Dermis microvascular lymphatic vessel endothelial cell (primary cell): ENCODE data around the gene MGLL. TPM values are rescaled to one million over a fixed set of nuclear protein-coding genes. Genes with fewer than 3 reads are reported as not detected.
A peak's percentile ranks its signal among the peaks of the same experiment; 100 is the strongest.
"Not testable (repeated sequence)": the region's sequence is repeated elsewhere in the genome, so short reads cannot be mapped to it uniquely, and the experiment has no call there.

Experiments used
- DNase-seq, 2 donors: peaks; one replicate each; pipeline versions ENCODE4 v3.0.0 to v3.0.0-alpha.2; 2010; ENCODE audit warnings: low read depth in 2 of 2
- total RNA-seq: library from RNA; depleted of rRNA; stranded (reverse); fragments of >200 nt; gene quantifications from 2 replicates; pipeline ENCODE4 v1.2.1, GENCODE V29; 2014

Gene MGLL
- total RNA-seq, 1 donor from 2014 or later: 33.4 TPM

DNA sequence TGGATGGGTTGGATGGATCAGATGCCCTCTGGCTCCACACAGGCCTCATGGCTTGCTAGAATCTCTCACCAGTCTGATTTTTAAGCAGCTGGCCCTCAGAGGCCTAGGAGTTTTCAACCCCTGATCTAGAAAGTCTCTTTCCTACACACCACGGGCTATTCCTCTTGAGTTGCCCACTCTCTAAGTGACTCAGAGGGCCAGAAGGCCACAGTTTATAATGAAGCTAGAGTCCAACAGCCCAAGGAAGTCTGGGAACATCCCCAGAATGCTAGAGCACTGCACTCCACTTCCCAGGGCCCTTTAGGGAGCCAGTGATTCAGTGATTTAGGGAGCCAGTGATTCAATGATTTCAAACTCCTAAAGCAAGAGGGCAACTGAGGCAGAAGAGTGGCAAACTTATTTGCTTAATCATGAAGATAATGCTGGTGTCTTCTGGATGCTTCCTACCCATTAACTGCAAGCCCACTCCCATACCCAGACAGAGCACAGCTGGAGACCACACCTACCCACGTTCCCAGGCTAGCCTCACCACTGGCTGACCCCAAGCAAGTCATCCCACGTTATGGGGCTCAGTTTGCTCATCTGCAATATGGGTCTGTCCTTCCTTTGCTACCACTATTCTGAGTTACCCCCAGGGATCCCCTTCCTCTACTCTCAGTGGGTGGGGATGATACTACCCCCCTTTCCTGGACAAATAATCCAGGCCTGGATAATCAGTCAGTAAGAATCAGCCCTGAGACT is 112.8 kb downstream of the MGLL start:
- DNase-seq: no peak

DNA sequence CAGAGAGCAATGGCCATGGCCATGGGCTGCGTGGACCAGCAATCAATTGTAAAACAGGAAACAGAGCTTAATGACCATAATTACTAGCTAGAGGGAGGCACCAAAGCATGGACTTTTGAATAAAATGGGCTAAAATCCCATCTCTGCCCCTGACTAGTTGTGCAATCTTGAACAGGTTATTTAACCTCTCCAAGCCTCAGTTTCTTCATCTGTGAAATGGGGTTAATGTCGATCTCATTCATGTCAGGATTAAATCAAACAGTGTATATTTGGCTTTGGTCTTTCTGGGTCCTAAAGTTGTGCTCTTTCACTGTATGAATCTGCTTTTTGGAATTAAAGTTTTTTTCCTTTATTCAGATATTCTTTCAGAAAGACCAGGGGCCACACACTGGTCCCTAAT is 113.5 kb downstream of the MGLL start:
- DNase-seq: no peak

DNA sequence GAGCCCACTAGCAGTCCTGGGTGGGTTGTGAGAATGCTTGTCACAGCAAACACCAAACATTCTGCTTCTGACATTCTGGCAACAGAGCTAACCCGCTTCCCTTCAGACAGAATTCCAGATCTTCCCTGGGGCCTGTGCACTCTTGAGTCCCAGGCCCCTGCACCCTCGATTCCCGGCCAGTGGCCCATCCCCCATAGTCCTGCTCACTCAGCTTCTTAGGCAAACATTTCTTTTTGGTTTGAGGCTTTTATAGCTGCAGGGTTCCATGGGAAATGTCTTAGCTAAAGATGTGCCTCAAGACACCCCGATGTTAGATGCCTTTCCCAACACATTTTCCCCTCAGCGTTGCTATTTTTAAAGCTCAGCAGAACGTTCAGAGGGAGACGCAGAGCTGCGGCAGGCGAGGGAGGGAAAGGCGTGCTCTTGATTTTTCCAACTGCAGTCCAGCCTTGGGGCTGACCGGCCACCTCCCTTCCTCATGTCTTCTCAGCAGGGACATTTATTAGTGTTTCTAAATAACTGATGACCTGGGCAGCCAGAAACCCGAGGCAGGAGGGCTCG is 114.4 kb downstream of the MGLL start:
- DNase-seq: no peak

DNA sequence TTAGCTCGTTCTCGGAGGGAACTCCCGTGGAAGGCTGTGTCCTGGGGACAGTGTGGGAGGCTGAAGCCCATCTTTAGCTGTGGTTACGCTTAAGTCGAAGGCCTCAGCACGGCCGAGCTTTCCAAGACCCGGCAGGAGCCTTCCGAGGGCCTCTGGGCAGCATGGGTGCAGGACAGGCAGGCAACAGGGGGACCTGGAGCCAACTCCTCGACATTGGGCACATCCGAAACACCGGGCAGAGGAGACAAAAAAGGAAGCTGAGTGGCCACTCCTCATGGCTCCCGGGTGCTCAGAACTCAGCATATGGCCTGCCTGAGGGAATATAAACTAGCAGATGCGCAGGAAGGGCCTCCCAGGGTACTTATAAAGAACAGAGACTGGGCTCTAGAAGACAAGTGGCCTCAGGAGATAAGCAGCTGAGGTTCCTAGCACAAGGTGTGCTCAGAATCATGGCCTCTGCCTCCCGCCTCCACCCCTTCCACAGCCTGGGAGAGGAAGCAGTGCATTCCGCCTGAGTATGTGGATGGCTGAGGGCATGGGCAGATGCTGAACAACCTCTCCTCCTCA is 115.4 kb downstream of the MGLL start:
- no peak for DNase-seq

DNA sequence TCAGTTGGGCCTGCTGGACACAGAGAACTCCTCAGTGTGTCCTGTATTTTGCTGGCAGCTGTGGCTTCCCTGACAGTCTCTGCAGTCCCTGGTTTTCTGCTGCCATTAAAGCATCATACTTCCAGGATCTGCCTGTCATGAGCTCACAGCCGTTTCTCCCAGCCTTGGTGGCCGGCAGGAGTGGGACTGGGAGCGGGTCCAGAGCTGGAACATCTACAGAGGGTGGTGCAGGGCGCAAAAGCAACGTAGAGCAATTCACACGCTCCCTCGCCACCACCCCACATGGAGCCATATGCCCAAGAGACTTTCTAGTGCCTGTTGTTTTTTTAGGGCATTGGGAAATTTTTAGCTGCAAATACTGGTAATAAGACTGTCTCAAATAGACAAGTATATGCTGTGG is 116.0 kb downstream of the MGLL start:
- no peak for DNase-seq

DNA sequence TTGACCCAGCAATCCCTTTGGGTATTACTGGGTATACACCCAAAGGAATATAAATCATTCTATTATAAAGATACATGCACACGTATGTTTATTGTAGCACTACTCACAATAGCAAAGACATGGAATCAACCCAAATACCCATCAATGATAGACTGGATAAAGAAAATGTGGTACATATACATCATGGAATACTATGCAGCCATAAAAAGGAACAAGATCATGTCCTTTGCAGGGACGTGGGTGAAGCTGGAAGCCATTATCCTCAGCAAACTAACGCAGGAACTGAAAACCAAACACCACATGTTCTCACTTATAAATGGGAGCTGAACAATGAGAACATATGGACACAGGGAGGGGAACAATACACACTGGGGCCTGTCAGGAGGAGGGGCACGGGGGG is 117.5 kb downstream of the MGLL start:
- not testable (repeated sequence) for DNase-seq

DNA sequence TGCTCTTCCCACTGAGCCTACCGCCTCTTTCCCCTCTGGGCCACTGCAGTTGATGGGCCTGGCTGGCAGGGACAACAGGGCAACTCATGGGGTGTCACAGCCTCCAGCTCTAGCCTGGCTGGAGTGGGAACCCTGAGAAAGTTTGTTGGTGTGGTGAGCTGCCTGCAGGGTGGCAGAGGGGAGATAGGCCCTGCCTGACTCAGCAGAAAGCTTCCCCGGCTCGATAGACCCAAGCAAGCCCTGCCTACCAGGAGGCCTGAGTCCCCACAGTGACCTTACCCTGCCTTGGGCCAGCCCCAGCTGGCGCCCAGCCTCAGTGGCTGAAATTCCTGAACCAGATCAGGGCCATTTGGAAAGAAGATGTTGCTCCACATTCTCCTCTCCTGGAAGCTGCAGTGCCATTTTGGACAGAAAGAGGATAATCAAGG is 120.2 kb downstream of the MGLL start:
- no peak for DNase-seq

DNA sequence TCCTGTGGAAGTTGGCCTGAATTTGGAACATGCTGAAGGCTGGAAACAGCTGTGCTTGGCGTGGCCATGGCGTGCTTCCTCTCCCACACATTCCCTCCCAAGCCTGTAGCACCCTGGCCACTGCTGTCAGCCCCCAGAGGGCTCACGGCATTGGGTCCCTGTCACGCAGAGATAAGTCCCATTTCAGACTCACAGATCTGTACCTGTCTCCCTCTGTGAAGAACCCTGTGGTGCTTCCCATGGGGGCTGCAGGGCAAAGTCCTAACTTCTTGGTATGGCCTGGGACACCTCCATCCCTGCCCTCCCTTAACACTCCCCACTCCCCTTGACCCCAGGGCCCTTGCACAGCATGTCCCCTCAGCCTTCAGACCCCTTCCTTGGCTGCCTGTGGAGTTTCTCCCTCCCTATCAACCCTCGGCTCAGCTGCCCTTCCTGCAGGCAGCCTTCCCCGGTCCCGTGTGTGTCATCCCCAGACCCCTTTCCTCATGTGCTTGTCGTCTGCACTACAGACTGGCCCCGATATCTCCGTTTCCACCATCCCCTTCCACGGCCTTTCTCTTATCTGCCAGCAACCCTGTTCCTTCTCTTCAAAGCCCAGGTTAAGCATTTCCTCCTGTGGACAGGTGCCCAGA is 120.9 kb downstream of the MGLL start:
- DNase-seq: peak; percentile 38 to 80

DNA sequence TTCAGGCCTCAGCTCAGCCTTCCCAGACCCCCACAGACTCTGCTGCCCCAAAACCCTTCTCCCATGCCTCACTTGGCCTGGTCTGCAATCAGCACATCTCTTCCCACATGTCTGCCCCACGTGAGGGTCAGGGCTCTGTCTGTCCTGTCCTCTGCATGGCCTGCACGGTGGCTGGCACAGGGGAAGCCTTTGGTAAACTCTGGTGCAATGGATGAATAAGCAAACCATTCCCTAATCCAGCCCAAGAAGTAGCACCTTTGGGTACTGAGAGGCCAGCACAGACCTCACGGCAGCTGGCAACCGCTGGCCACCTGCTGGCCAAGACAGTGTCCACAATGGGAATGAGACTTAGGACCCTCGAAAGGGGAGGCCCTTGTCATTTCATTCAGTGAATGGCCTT is 121.9 kb downstream of the MGLL start:
- DNase-seq: no peak

DNA sequence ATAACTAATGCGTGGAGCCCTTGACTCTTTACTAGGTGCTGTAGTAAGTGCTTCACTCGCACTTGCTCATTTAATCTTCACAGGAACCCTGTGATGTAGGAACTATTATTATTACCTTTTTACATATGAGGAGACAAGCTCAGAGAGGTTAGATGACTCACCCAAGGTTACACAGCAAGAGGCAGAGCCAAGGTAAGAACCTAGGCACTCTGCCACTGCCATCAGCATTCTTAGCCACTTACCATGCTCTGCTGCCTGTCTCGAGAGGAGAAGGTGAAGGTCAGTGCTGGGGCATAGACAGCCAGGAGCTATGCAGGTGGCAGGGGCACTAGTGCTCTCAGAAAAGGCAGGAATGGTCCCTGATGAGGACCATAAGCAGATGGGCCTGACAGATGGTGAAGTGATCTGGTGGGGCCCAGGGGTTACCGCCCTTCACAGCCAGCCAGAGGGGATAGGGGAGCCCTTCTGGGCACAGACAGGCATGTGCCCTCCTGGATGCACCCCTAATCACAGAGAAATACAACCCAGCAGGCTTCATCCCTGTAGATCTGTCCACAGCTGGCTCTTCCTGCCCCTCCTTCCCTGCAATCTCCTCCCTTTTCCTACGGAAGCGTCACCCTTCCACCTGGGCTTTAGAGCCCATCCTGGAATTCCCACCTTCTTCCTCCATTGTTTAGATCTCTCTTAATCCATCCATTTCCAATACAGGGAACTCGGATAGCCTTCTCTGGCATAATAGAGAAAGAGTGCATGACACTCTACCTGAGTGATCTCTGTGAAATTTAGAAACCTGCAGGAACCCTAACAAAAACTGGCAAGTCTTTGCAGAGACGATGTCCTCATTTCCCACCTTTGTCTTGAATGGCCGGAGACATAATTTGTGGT is 122.7 kb downstream of the MGLL start:
- DNase-seq: peak in 1 of 2 donors; percentile 10

DNA sequence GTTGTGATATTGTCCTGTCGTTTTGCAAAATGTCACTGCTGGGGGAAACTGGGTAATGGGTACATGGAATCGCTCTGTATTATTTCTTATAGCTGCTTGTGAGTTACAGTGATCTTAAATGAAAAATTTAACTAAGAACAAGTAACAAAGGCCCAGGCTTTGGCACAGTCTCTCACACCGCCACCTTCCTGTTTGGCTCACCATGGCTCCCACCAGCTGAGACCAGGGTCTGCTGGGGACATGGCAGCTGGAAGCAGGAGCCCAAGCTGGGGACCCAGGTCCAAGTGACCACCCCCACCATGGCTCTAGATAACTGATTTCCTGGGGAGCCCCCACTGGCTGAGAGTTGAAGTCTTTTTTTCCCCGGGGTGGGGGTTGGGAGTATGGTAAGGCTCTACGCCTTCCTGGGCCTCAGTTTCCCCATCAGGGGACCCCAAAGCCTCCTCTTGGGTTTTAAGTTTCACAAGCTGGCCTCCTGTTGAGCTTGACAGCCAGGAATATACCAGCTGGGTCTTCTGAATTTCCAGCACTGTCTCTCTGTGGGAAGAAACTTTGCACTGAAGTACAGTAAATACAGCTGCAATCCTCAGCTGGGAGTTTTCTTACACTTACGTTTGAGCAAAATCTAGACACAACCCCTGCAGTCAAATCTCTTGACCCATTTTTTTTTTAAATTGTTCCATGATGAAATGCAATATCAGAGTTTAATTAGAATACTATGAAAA is 123.5 kb downstream of the MGLL start:
- DNase-seq: no peak

DNA sequence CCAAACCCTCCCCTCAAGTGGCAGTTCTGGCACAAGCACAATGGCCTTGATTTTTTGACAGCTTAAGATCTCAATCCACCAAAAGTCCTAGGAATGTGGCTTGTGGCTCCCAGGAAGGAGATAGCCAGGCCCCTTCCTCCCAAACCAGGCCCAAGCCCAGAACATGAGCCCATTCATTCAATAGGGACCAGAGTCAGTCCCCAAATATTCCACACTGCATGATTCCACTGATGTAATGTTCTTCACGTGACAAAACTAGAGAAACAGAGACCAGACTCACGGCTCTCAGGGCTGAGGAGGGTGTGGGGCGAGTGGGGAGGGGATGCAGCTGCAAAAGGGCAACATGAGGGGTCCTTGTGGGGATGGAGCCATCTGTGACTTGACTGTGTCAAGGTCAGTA is 124.0 kb downstream of the MGLL start:
- DNase-seq: no peak

DNA sequence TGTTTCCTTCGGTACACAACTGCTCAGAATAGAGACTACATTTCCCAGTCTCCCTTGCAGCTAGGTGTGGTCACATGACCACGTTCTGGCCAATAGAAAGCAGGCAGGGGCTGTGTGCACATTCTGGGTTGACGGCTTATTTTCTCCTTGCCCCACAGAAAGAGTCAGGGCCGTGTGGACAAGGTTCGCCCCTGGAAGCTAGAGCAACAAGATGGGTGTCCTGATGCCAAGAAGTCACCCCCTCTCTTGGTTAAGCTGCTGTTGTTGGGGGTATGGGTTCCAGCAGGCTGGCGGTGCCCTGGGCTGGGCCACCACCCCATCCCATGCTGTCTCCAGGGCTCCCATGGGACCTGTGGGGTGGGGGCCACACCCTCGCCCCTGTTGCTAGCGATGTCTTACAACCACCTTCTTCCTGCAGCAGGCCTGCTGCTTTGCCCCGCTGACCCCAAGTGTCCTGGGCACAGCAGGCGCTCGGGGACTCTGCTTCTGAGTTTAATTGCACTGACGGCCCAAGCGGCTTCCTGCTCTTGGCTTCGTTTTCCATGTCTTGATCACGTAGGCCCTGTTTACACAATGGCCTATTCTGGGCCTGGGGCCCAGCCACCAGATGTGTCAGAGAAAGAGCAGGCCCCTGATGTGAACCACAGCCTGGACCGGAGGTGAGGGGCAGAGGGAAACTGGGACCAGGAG is 124.6 kb downstream of the MGLL start:
- DNase-seq: peak; percentile 69 to 73

DNA sequence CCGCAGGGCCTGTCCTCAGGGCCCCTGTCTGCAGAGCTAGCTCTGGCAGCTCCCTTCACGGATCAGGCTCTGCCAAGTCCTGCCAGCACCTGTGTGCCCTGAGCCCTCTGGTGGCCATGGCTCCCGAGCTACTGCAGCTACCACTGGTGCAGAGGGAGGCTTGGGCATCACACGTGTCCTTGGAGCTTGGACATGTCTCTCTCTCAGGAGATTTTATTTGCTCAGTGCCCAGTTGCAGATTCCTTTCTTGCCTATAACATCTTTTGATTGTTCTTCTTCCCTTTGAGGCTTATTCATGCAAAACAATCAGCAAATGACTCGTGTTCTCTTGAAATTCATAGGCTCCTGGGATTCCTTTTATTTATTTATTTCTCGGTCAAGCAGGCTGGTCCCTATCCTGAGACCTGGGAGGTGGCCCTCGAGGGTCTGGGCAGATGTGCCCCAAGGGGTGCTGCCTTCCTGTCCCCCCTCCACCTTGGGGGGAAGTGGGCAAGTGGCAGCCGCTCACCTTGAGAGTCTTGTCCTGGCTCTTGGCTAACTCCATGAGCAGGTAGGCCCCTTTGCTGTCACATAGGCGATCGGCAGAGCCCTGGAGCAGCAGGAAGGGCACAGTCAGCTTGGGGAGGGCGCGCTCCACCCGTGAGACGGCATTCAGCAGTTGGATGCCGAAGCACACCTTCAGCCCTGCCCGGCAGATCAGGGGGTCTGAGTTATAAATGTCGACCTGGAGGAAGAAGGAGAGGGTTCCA is 127.7 kb downstream of the MGLL start:
- peak; percentile 28 to 56 for DNase-seq

DNA sequence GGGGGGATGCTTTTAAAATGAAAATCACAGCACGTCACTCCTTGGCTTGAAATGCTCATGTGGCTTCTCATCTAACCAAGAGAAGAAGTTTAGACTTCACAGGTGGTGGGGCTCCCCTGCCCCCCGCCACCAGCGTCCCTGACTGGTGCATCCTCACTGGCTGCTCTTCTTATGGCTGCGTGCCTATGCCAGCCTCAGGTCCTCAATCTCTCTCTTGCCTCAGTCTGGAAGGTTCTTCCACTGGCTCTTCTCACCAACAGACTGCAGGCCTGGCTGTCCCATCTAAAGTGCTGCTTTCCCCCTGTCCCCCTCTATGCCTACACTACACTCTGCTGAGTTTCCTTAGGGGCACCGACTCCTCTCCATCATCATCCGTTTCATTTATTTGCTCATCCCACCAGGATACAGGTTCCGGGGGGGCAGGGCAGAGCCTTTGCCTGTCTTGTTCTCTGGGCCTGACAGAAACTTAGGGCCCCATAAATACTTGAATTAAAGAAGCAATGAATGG is 128.9 kb downstream of the MGLL start:
- DNase-seq: no peak

DNA sequence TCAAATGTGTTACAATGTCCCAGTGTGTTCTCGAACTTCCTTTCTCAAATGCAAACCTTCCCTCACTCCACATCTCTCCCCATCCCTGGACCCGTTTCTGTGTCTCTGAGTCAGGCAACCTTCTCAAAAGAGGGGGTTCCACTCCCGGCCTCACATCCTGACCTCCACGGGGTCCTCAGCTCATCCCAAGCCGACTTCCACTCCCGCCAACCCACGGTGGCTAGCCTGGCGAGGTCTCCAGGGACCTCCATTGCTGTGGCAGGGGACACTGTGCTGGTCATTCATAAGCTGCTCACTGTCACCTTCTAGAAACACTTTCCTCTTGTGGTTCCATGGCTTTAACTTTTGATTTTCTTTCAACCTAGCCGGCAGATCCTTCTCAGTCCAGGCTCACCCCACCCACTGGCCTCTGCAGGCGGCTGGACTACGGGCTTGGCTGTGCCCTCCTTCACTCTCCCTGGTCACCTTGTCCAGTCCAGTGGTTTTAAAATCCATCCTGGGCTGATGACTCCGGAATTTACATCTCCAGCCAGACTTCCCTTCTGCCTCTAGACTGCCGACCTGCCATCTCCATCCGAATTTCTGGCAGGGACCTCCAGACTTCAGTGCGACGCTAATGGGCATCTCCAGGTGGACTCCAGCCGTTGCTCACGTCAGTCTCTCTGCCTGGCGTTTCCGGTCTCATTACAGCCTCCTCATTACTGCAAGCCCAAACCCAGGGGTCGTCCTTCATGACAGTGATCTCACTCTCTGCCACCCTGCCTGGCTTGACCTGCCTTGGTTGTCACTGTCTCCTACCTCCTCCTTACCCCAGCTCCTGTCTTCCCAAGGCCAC is 129.6 kb downstream of the MGLL start:
- no peak for DNase-seq

DNA sequence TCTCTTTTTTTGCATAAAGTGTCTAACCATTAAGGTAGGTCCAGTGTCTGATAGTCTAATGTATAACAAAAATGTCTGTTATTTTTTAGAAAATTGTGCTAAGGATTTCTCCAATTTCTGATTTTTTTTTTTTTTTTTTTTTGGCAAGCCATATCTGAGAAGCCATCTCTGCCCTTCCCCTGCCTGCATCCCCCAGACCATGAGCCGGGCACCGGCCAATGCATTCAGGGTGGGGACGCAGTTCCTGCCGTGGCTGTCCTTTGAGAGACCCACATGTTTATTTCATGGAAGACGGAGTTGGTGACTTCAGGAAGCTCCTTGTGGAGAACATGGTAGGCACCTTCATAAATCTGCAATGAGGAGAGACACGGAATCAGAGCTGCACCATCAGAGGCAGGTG is 130.3 kb downstream of the MGLL start:
- DNase-seq: no peak

DNA sequence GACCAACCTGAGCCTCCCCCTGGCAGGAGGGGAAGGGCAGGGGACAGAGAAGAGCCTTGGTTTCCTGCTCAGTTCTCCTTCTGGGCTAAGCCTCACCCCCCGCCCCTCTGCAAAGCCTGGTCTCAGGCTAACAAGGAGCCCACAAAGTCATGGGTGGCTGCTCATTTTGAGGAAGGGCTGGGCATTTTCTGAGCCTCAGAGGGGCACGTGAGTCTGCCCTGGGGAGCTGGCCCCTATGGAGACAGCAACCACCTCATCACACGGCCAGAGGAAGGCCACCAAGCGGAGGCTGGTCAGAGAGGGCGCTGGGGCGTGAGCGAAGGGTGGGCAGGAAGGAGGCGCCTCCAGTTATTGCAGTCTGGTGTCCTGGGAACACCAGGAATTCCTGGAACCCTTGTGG is 130.8 kb downstream of the MGLL start:
- DNase-seq: no peak
